Activated CD4-positive, alpha-beta T cell treated with anti-CD3 and anti-CD28 coated beads, Interleukin-2, amount 10 ng/mL, durations not matched to agents 24 days and 14 days (primary cell): Measurements from ENCODE around the gene SH3BP1. TPM values are rescaled to one million over a fixed set of nuclear protein-coding genes. Genes with fewer than 3 reads are reported as not detected.
"Not testable (repeated sequence)": the region's sequence is repeated elsewhere in the genome, so short reads cannot be mapped to it uniquely, and the experiment has no call there.

Experiments used
- DNase-seq: peaks from one replicate; pipeline ENCODE4 v3.0.0; 2022
- H3K27ac Mint-ChIP-seq: one replicate; pipeline ENCODE4 v1.8.0; 2022; ENCODE audit warnings: mild to moderate bottlenecking, mixed read lengths
- H3K27me3 Mint-ChIP-seq: one replicate; pipeline ENCODE4 v1.8.0; 2022; ENCODE audit warnings: mixed read lengths
- H3K36me3 Mint-ChIP-seq: one replicate; pipeline ENCODE4 v1.8.0; 2022; ENCODE audit warnings: low read depth, mild to moderate bottlenecking, mixed read lengths
- H3K4me1 Mint-ChIP-seq: one replicate; pipeline ENCODE4 v1.8.0; 2021; ENCODE audit warnings: mixed read lengths
- H3K4me3 Mint-ChIP-seq: one replicate; pipeline ENCODE4 v1.8.0; 2022; ENCODE audit warnings: mild to moderate bottlenecking, moderate library complexity, mixed read lengths
- H3K9me3 Mint-ChIP-seq: one replicate; pipeline ENCODE4 v1.8.0; 2021; ENCODE audit warnings: mixed read lengths
- intact Hi-C: fragments of 100-400 bp; cut with micrococcal nuclease; formaldehyde crosslinking; loops from one replicate; pipeline ENCODE4 v1.15.1; 2023
- total RNA-seq: library from RNA; stranded (reverse); gene quantifications from 2 replicates; pipeline ENCODE4 v1.2.3, GENCODE V29; 2022

The SH3BP1 gene
- total RNA-seq, 1 donor from 2014 or later: 110 TPM

- intact Hi-C loops: loop anchor here (1.0 to 5.0 kb wide), 9 partner anchors 31 to 366 kb away; partner anchors contain the start of genes ANKRD54, EIF3L, GCAT and NOL12
- Mint-ChIP-seq H3K4me1 (peaks cover 39% of the 10 kb centered on the region), H3K9me3 (no peaks in the 10 kb centered on the region), H3K27me3 (peaks cover 3% of the 10 kb centered on the region), H3K27ac (peak overlapping the region; percentile 98), H3K36me3 (no peaks in the 10 kb centered on the region), H3K4me3 (peak overlapping the region; percentile 99)
- DNase-seq: no peak
Observed at GRCh38 chr22:37607935-37608476, 31.5 kb upstream of the SH3BP1 start.

GRCh38 chr22:37608477-37609239, 30.8 kb upstream of the SH3BP1 start, which contains the start of gene GGA1:
Gene GGA1, plus strand, starts transcription at chr22:37608834. Its CDS starts 27 bp downstream, at chr22:37608861.
- peaks cover 3% of the 10 kb centered on the region for H3K27me3 Mint-ChIP-seq
- peaks cover 40% of the 10 kb centered on the region for H3K4me1 Mint-ChIP-seq
- peak within 1 kb of the TSS; percentile 99 for H3K4me3 Mint-ChIP-seq
- peaks cover 2% of the 10 kb centered on the region for H3K36me3 Mint-ChIP-seq
- H3K9me3 Mint-ChIP-seq: no peaks in the 10 kb centered on the region
- intact Hi-C loops: loop anchor here (1.0 to 5.0 kb wide), 9 partner anchors 15 to 366 kb away; partner anchors contain the start of genes ANKRD54, EIF3L, GCAT and NOL12
- DNase-seq: peak; percentile 99
- peak within 1 kb of the TSS; percentile 98 for H3K27ac Mint-ChIP-seq

- Mint-ChIP-seq H3K4me1 (peaks cover 38% of the 10 kb centered on the region), H3K36me3 (peaks cover 2% of the 10 kb centered on the region), H3K9me3 (no peaks in the 10 kb centered on the region), H3K27me3 (no peaks in the 10 kb centered on the region), H3K27ac (peak overlapping the region; percentile 98), H3K4me3 (peak overlapping the region; percentile 99)
- peak; percentile 72 for DNase-seq
- intact Hi-C loops: loop anchor here (1.0 to 5.0 kb wide), 2 partner anchors 14 to 198 kb away; partner anchors contain the start of gene GCAT
Observed at GRCh38 chr22:37609240-37610152, 30.0 kb upstream of the SH3BP1 start.

- H3K36me3 Mint-ChIP-seq, H3K27me3 Mint-ChIP-seq, H3K9me3 Mint-ChIP-seq, DNase-seq, intact Hi-C loops: not testable (repeated sequence)
- H3K4me1 Mint-ChIP-seq: peaks cover 33% of the 10 kb centered on the region
- peak overlapping the region; percentile 99 for H3K4me3 Mint-ChIP-seq
- peak overlapping the region; percentile 98 for H3K27ac Mint-ChIP-seq
Observed at GRCh38 chr22:37610153-37610475, 29.4 kb upstream of the SH3BP1 start.

- H3K27ac Mint-ChIP-seq: no peak overlapping the region
- peaks cover 4% of the 10 kb centered on the region for H3K36me3 Mint-ChIP-seq
Observed at GRCh38 chr22:37610480-37611129, 28.9 kb upstream of the SH3BP1 start.

GRCh38 chr22:37611207-37611606, 28.3 kb upstream of the SH3BP1 start:
- Mint-ChIP-seq H3K4me1 (peaks cover 23% of the 10 kb centered on the region), H3K36me3 (peaks cover 7% of the 10 kb centered on the region), H3K27ac (no peak overlapping the region), H3K27me3 (no peaks in the 10 kb centered on the region), H3K4me3 (no peak overlapping the region), H3K9me3 (no peaks in the 10 kb centered on the region)
- intact Hi-C loops: no loop called here
- no peak for DNase-seq

More at GRCh38 chr22:37610480-37611129, 28.9 kb upstream of the SH3BP1 start:
- no peaks in the 10 kb centered on the region for H3K9me3 Mint-ChIP-seq
- no peak for DNase-seq
- no peaks in the 10 kb centered on the region for H3K27me3 Mint-ChIP-seq
- peaks cover 28% of the 10 kb centered on the region for H3K4me1 Mint-ChIP-seq
- intact Hi-C loops: no loop called here
- peak overlapping the region; percentile 99 for H3K4me3 Mint-ChIP-seq

GRCh38 chr22:37616201-37617083, 23.0 kb upstream of the SH3BP1 start:
- H3K4me3 Mint-ChIP-seq: no peak overlapping the region
- H3K4me1 Mint-ChIP-seq: peaks cover 2% of the 10 kb centered on the region
- intact Hi-C loops: no loop called here

GRCh38 chr22:37617431-37617830, 22.0 kb upstream of the SH3BP1 start:
- H3K36me3 Mint-ChIP-seq: peaks cover 34% of the 10 kb centered on the region
- peaks cover 2% of the 10 kb centered on the region for H3K4me1 Mint-ChIP-seq
- H3K27ac Mint-ChIP-seq: no peak overlapping the region
- H3K27me3 Mint-ChIP-seq: no peaks in the 10 kb centered on the region
- H3K4me3 Mint-ChIP-seq: no peak overlapping the region
- no peaks in the 10 kb centered on the region for H3K9me3 Mint-ChIP-seq
- no peak for DNase-seq
- intact Hi-C loops: no loop called here

More at GRCh38 chr22:37616201-37617083, 23.0 kb upstream of the SH3BP1 start:
- Mint-ChIP-seq H3K27me3 (no peaks in the 10 kb centered on the region), H3K36me3 (peaks cover 30% of the 10 kb centered on the region), H3K9me3 (no peaks in the 10 kb centered on the region), H3K27ac (no peak overlapping the region)
- DNase-seq: no peak

- DNase-seq: no peak
- Mint-ChIP-seq H3K4me3 (no peak overlapping the region), H3K9me3 (no peaks in the 10 kb centered on the region), H3K27ac (no peak overlapping the region), H3K27me3 (no peaks in the 10 kb centered on the region), H3K4me1 (peaks cover 2% of the 10 kb centered on the region), H3K36me3 (peaks cover 36% of the 10 kb centered on the region)
- intact Hi-C loops: no loop called here
Observed at GRCh38 chr22:37618072-37618656, 21.3 kb upstream of the SH3BP1 start.

- intact Hi-C loops: no loop called here
- Mint-ChIP-seq H3K4me3 (no peak overlapping the region), H3K27ac (no peak overlapping the region), H3K27me3 (no peaks in the 10 kb centered on the region), H3K9me3 (no peaks in the 10 kb centered on the region), H3K4me1 (peaks cover 1% of the 10 kb centered on the region), H3K36me3 (peaks cover 36% of the 10 kb centered on the region)
- DNase-seq: no peak
Observed at GRCh38 chr22:37618674-37619073, 20.8 kb upstream of the SH3BP1 start.

- H3K36me3 Mint-ChIP-seq: peaks cover 38% of the 10 kb centered on the region
- H3K4me3 Mint-ChIP-seq: no peak overlapping the region
- H3K9me3 Mint-ChIP-seq: no peaks in the 10 kb centered on the region
- H3K4me1 Mint-ChIP-seq: peaks cover 2% of the 10 kb centered on the region
- H3K27me3 Mint-ChIP-seq: no peaks in the 10 kb centered on the region
- no peak overlapping the region for H3K27ac Mint-ChIP-seq
- intact Hi-C loops: no loop called here
- DNase-seq: no peak
Observed at GRCh38 chr22:37619991-37620390, 19.5 kb upstream of the SH3BP1 start.

- no peak overlapping the region for H3K27ac Mint-ChIP-seq
- intact Hi-C loops: no loop called here
- H3K9me3 Mint-ChIP-seq: no peaks in the 10 kb centered on the region
Observed at GRCh38 chr22:37621352-37621860, 18.1 kb upstream of the SH3BP1 start.

More at GRCh38 chr22:37621352-37621860, 18.1 kb upstream of the SH3BP1 start:
- Mint-ChIP-seq H3K27me3 (no peaks in the 10 kb centered on the region), H3K36me3 (peaks cover 33% of the 10 kb centered on the region), H3K4me3 (no peak overlapping the region), H3K4me1 (peaks cover 8% of the 10 kb centered on the region)
- no peak for DNase-seq
